Endodermal cell (in vitro differentiated cells): ENCODE data around the gene OR8H1. TPM values are rescaled to one million over a fixed set of nuclear protein-coding genes. Genes with fewer than 3 reads are reported as not detected.

Experiments
- DNase-seq: peaks from one replicate; pipeline ENCODE4 v3.0.0-alpha.2; 2017
- H3K27ac ChIP-seq: 2 replicates; pipeline ENCODE4 v1.5.1; 2013; ENCODE audit warnings: mild to moderate bottlenecking, low read depth, low read length, moderate library complexity
- H3K27me3 ChIP-seq: 2 replicates; pipeline ENCODE4 v1.6.1; 2013; ENCODE audit warnings: mild to moderate bottlenecking, low read length, moderate library complexity; ENCODE audit not compliant: insufficient read depth, control insufficient read depth, poor library complexity, severe bottlenecking
- H3K36me3 ChIP-seq: 2 replicates; pipeline ENCODE4 v1.7.0; 2013; ENCODE audit warnings: mild to moderate bottlenecking, low read length, moderate library complexity; ENCODE audit not compliant: control insufficient read depth, insufficient read depth
- H3K4me1 ChIP-seq: one replicate; pipeline ENCODE4 v1.7.0; 2013; ENCODE audit warnings: low read length; ENCODE audit not compliant: control insufficient read depth, insufficient read depth
- H3K4me3 ChIP-seq: 2 replicates; pipeline ENCODE4 v1.5.1; 2013; ENCODE audit warnings: mild to moderate bottlenecking, low read length, moderate library complexity
- H3K9ac ChIP-seq: 2 replicates; pipeline ENCODE4 v1.6.1; 2013; ENCODE audit warnings: mild to moderate bottlenecking, low read length, moderate library complexity; ENCODE audit not compliant: poor library complexity, severe bottlenecking; ENCODE audit errors: extremely low read depth
- H3K9me3 ChIP-seq: 2 replicates; pipeline ENCODE4 v1.6.1; 2013; ENCODE audit warnings: mild to moderate bottlenecking, low read length, moderate library complexity; ENCODE audit not compliant: control insufficient read depth
- H3K27ac Mint-ChIP-seq: 2 replicates; pipeline ENCODE4 v1.8.0; 2020; ENCODE audit warnings: mixed read lengths
- H3K27me3 Mint-ChIP-seq: 2 replicates; pipeline ENCODE4 v1.8.0; 2021; ENCODE audit warnings: mild to moderate bottlenecking, mixed read lengths; ENCODE audit not compliant: insufficient read depth
- H3K36me3 Mint-ChIP-seq: 2 replicates; pipeline ENCODE4 v1.8.0; 2020; ENCODE audit warnings: low read depth, mixed read lengths
- H3K4me1 Mint-ChIP-seq: 2 replicates; pipeline ENCODE4 v1.8.0; 2020; ENCODE audit warnings: mixed read lengths
- H3K4me3 Mint-ChIP-seq: 2 replicates; pipeline ENCODE4 v1.8.0; 2020; ENCODE audit warnings: mild to moderate bottlenecking, moderate library complexity, mixed read lengths
- H3K9me3 Mint-ChIP-seq: 2 replicates; pipeline ENCODE4 v1.8.0; 2020; ENCODE audit warnings: mild to moderate bottlenecking, mixed read lengths
- CTCF ChIP-seq: fragments of 200-600 bp; sonication (generic); conservative IDR thresholded peaks from 2 replicates; pipeline ENCODE4 v1.5.0; 2021; ENCODE audit warnings: antibody characterized with exemption, mild to moderate bottlenecking
- WGBS, 2 experiments: methylation state at CpG; one replicate each; pipeline versions ENCODE4 v1.1.5 to v1.1.7; 2013; ENCODE audit warnings: missing lambda C conversion rate in 2 of 2, mixed read lengths in 1 of 2; ENCODE audit not compliant: insufficient coverage in 1 of 2, insufficient read length in 1 of 2; 5-methylcytosine and 5-hydroxymethylcytosine counted together
- total RNA-seq, 2 donors: library from RNA; stranded (reverse); fragmentation: NEBNext Ultra II Directional in 1 of 2; extraction: Animal tissue kit (Norgen Biotek cat#: 25700) in 1 of 2; gene quantifications; 2 replicates in 1 of 2; 3 replicates in 1 of 2; pipeline ENCODE4 v1.2.1, GENCODE V29; 2021

The OR8H1 gene
- total RNA-seq, 2 donors from 2014 or later: not detected

GRCh38 chr11:56296898-56297297 is 4.8 kb upstream of the OR8H1 start:
- H3K4me1 Mint-ChIP-seq: no peaks in the 10 kb centered on the region
- no peak overlapping the region for H3K27ac ChIP-seq
- H3K4me1 ChIP-seq: no peaks in the 10 kb centered on the region
- H3K4me3 ChIP-seq: no peak overlapping the region
- no peak overlapping the region for H3K4me3 Mint-ChIP-seq
- H3K9me3 ChIP-seq: no peaks in the 10 kb centered on the region
- no peak overlapping the region for H3K27ac Mint-ChIP-seq
- DNase-seq: no peak
- H3K9ac ChIP-seq: no peak overlapping the region
- H3K27me3 ChIP-seq: no peaks in the 10 kb centered on the region
- H3K9me3 Mint-ChIP-seq: no peaks in the 10 kb centered on the region
- WGBS, 2 experiments: 94 to 96% methylated on average over 4 of the region's 4 CpGs
- H3K27me3 Mint-ChIP-seq: no peaks in the 10 kb centered on the region
- H3K36me3 ChIP-seq: no peaks in the 10 kb centered on the region
- TF ChIP-seq CTCF: no peak
- H3K36me3 Mint-ChIP-seq: no peaks in the 10 kb centered on the region

DNA sequence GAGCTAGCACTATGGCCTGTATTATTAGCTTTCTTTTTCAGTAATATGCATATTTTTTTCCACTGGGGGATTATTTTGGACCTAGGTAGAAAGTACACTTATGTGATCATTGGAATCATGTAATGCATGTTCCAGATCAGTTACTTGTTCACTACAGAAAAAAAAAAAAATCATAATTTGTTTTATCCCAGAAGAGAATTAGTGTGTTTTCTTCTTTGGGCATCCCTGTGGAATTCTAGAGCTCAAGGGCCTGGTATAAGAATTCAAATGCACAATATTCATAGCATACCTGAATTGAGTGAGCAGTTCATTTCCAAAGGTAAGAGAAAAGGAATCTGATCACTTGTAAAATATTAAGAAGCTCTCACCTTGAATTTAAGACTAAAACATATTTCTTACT is 18.2 kb downstream of the OR8H1 start, which contains the start of gene OR5T1:
TSS of gene OR5T1 (plus strand) at position 301 of the 400 bp plus-strand sequence. CDS start 1,485 bp downstream, outside the sequence.
- Mint-ChIP-seq H3K27ac (no peak within 1 kb of the TSS), H3K27me3 (no peaks in the 10 kb centered on the region), H3K4me3 (no peak within 1 kb of the TSS), H3K36me3 (no peaks in the 10 kb centered on the region), H3K9me3 (no peaks in the 10 kb centered on the region), H3K4me1 (no peaks in the 10 kb centered on the region)
- Histone ChIP-seq H3K9me3 (peaks cover under 1% of the 10 kb centered on the region), H3K9ac (no peak within 1 kb of the TSS), H3K27me3 (no peaks in the 10 kb centered on the region), H3K27ac (no peak within 1 kb of the TSS), H3K4me3 (no peak within 1 kb of the TSS), H3K4me1 (no peaks in the 10 kb centered on the region), H3K36me3 (no peaks in the 10 kb centered on the region)
- TF ChIP-seq CTCF: no peak
- no peak for DNase-seq

GRCh38 chr11:56271092-56271491 is 21.0 kb downstream of the OR8H1 start:
- Histone ChIP-seq H3K4me3 (no peak overlapping the region), H3K36me3 (no peaks in the 10 kb centered on the region), H3K27me3 (no peaks in the 10 kb centered on the region), H3K9ac (no peak overlapping the region), H3K4me1 (no peaks in the 10 kb centered on the region), H3K27ac (no peak overlapping the region), H3K9me3 (no peaks in the 10 kb centered on the region)
- no peak overlapping the region for H3K4me3 Mint-ChIP-seq
- 14 to 75% methylated on average over 1 to 3 of the region's 3 CpGs for WGBS, 2 experiments
- no peaks in the 10 kb centered on the region for H3K36me3 Mint-ChIP-seq
- no peaks in the 10 kb centered on the region for H3K4me1 Mint-ChIP-seq
- no peak for TF ChIP-seq CTCF
- no peak for DNase-seq
- peaks cover 5% of the 10 kb centered on the region for H3K9me3 Mint-ChIP-seq
- H3K27ac Mint-ChIP-seq: no peak overlapping the region
- H3K27me3 Mint-ChIP-seq: no peaks in the 10 kb centered on the region
